Measurements from ENCODE around the gene SLC15A4.
A peak's percentile ranks its signal among the peaks of the same experiment; 100 is the strongest.

The SLC15A4 gene

GRCh38 chr12:128790221-128790620 is 33.5 kb downstream of the SLC15A4 start:
- Mint-ChIP-seq H3K4me1 (peaks cover 47% of the 10 kb centered on the region), H3K4me3 (peak overlapping the region; percentile 34), H3K36me3 (peaks cover 18% of the 10 kb centered on the region), H3K27me3 (no peaks in the 10 kb centered on the region), H3K9me3 (no peaks in the 10 kb centered on the region), H3K27ac (peak overlapping the region; percentile 78)
- no peak for DNase-seq (ENCODE audit: low spot score in 2 of 2)
- no peak for ATAC-seq (ENCODE audit: low read depth)

- peaks cover 40% of the 10 kb centered on the region for H3K4me1 Mint-ChIP-seq
- no peaks in the 10 kb centered on the region for H3K27me3 Mint-ChIP-seq
- H3K4me3 Mint-ChIP-seq: peak overlapping the region; percentile 56
- DNase-seq (ENCODE audit: low spot score in 2 of 2) (peak in 1 of 2 donors; percentile 21), ATAC-seq (ENCODE audit: low read depth) (peak; percentile 70)
- H3K27ac Mint-ChIP-seq: peak overlapping the region; percentile 78
- peaks cover 13% of the 10 kb centered on the region for H3K36me3 Mint-ChIP-seq
- H3K9me3 Mint-ChIP-seq: no peaks in the 10 kb centered on the region
Measured at GRCh38 chr12:128789356-128789929, 34.3 kb downstream of the SLC15A4 start.

GRCh38 chr12:128787827-128788226 is 35.9 kb downstream of the SLC15A4 start:
- H3K27ac Mint-ChIP-seq: no peak overlapping the region
- no peaks in the 10 kb centered on the region for H3K9me3 Mint-ChIP-seq
- H3K27me3 Mint-ChIP-seq: no peaks in the 10 kb centered on the region
- ATAC-seq (ENCODE audit: low read depth): no peak
- peaks cover 10% of the 10 kb centered on the region for H3K36me3 Mint-ChIP-seq
- peaks cover 34% of the 10 kb centered on the region for H3K4me1 Mint-ChIP-seq
- no peak overlapping the region for H3K4me3 Mint-ChIP-seq
- no peak for DNase-seq (ENCODE audit: low spot score in 2 of 2)

- Mint-ChIP-seq H3K27me3 (no peaks in the 10 kb centered on the region), H3K27ac (no peak overlapping the region), H3K9me3 (no peaks in the 10 kb centered on the region), H3K4me3 (no peak overlapping the region), H3K4me1 (peaks cover 30% of the 10 kb centered on the region), H3K36me3 (peaks cover 2% of the 10 kb centered on the region)
- ATAC-seq (ENCODE audit: low read depth): no peak
- DNase-seq (ENCODE audit: low spot score in 2 of 2): no peak
Measured at GRCh38 chr12:128786741-128787391, 36.9 kb downstream of the SLC15A4 start.

GRCh38 chr12:128784030-128784760 is 39.6 kb downstream of the SLC15A4 start:
- peaks cover 12% of the 10 kb centered on the region for H3K4me1 Mint-ChIP-seq
- no peak for ATAC-seq (ENCODE audit: low read depth)
- H3K9me3 Mint-ChIP-seq: no peaks in the 10 kb centered on the region
- H3K4me3 Mint-ChIP-seq: no peak overlapping the region
- no peak for DNase-seq (ENCODE audit: low spot score in 2 of 2)
- H3K36me3 Mint-ChIP-seq: no peaks in the 10 kb centered on the region
- H3K27me3 Mint-ChIP-seq: no peaks in the 10 kb centered on the region
- H3K27ac Mint-ChIP-seq: no peak overlapping the region

- H3K9me3 Mint-ChIP-seq: no peaks in the 10 kb centered on the region
- H3K27me3 Mint-ChIP-seq: no peaks in the 10 kb centered on the region
- H3K27ac Mint-ChIP-seq: peak overlapping the region; percentile 92
- ATAC-seq (ENCODE audit: low read depth): peak; percentile 85
- peaks cover 12% of the 10 kb centered on the region for H3K4me1 Mint-ChIP-seq
- no peaks in the 10 kb centered on the region for H3K36me3 Mint-ChIP-seq
- DNase-seq (ENCODE audit: low spot score in 2 of 2): peak in 1 of 2 donors; percentile 68
- peak overlapping the region; percentile 95 for H3K4me3 Mint-ChIP-seq
Measured at GRCh38 chr12:128783129-128783574, 40.6 kb downstream of the SLC15A4 start.

- no peaks in the 10 kb centered on the region for H3K9me3 Mint-ChIP-seq
- H3K36me3 Mint-ChIP-seq: no peaks in the 10 kb centered on the region
- no peak for ATAC-seq (ENCODE audit: low read depth)
- H3K27ac Mint-ChIP-seq: no peak overlapping the region
- DNase-seq (ENCODE audit: low spot score in 2 of 2): no peak
- H3K4me3 Mint-ChIP-seq: no peak overlapping the region
- peaks cover 12% of the 10 kb centered on the region for H3K4me1 Mint-ChIP-seq
- no peaks in the 10 kb centered on the region for H3K27me3 Mint-ChIP-seq
Measured at GRCh38 chr12:128779901-128780300, 43.9 kb downstream of the SLC15A4 start.

- DNase-seq (ENCODE audit: low spot score in 2 of 2) (no peak), ATAC-seq (ENCODE audit: low read depth) (no peak)
- H3K36me3 Mint-ChIP-seq: no peaks in the 10 kb centered on the region
- no peaks in the 10 kb centered on the region for H3K4me1 Mint-ChIP-seq
- H3K27ac Mint-ChIP-seq: no peak overlapping the region
- H3K9me3 Mint-ChIP-seq: no peaks in the 10 kb centered on the region
- H3K27me3 Mint-ChIP-seq: peaks cover under 1% of the 10 kb centered on the region
- H3K4me3 Mint-ChIP-seq: no peak overlapping the region
Measured at GRCh38 chr12:128772249-128772648, 51.5 kb downstream of the SLC15A4 start.

- DNase-seq (ENCODE audit: low spot score in 2 of 2) (no peak), ATAC-seq (ENCODE audit: low read depth) (no peak)
- H3K27me3 Mint-ChIP-seq: peaks cover 6% of the 10 kb centered on the region
- no peaks in the 10 kb centered on the region for H3K36me3 Mint-ChIP-seq
- no peaks in the 10 kb centered on the region for H3K4me1 Mint-ChIP-seq
- H3K4me3 Mint-ChIP-seq: no peak overlapping the region
- H3K27ac Mint-ChIP-seq: no peak overlapping the region
- no peaks in the 10 kb centered on the region for H3K9me3 Mint-ChIP-seq
Measured at GRCh38 chr12:128771681-128772080, 52.1 kb downstream of the SLC15A4 start.

GRCh38 chr12:128767518-128767917 is 56.2 kb downstream of the SLC15A4 start:
- DNase-seq (ENCODE audit: low spot score in 2 of 2) (no peak), ATAC-seq (ENCODE audit: low read depth) (no peak)
- H3K27ac Mint-ChIP-seq: no peak overlapping the region
- no peak overlapping the region for H3K4me3 Mint-ChIP-seq
- no peaks in the 10 kb centered on the region for H3K9me3 Mint-ChIP-seq
- H3K4me1 Mint-ChIP-seq: no peaks in the 10 kb centered on the region
- no peaks in the 10 kb centered on the region for H3K36me3 Mint-ChIP-seq
- H3K27me3 Mint-ChIP-seq: peaks cover 19% of the 10 kb centered on the region

GRCh38 chr12:128766738-128767501 is 56.8 kb downstream of the SLC15A4 start:
- Mint-ChIP-seq H3K36me3 (no peaks in the 10 kb centered on the region), H3K4me1 (no peaks in the 10 kb centered on the region), H3K27ac (no peak overlapping the region)

GRCh38 chr12:128763395-128763794 is 60.4 kb downstream of the SLC15A4 start:
- H3K36me3 Mint-ChIP-seq: no peaks in the 10 kb centered on the region
- H3K27ac Mint-ChIP-seq: no peak overlapping the region
- H3K9me3 Mint-ChIP-seq: no peaks in the 10 kb centered on the region
- no peak overlapping the region for H3K4me3 Mint-ChIP-seq
- H3K27me3 Mint-ChIP-seq: peaks cover 29% of the 10 kb centered on the region
- DNase-seq (ENCODE audit: low spot score in 2 of 2): no peak
- no peak for ATAC-seq (ENCODE audit: low read depth)
- no peaks in the 10 kb centered on the region for H3K4me1 Mint-ChIP-seq

More at GRCh38 chr12:128766738-128767501, 56.8 kb downstream of the SLC15A4 start:
- ATAC-seq (ENCODE audit: low read depth) (no peak), DNase-seq (ENCODE audit: low spot score in 2 of 2) (no peak)
- Mint-ChIP-seq H3K9me3 (no peaks in the 10 kb centered on the region), H3K27me3 (peaks cover 22% of the 10 kb centered on the region), H3K4me3 (no peak overlapping the region)

GRCh38 chr12:128761379-128761790 is 62.4 kb downstream of the SLC15A4 start:
- H3K9me3 Mint-ChIP-seq: no peaks in the 10 kb centered on the region
- ATAC-seq (ENCODE audit: low read depth): no peak
- H3K4me1 Mint-ChIP-seq: no peaks in the 10 kb centered on the region
- H3K4me3 Mint-ChIP-seq: no peak overlapping the region
- H3K27ac Mint-ChIP-seq: no peak overlapping the region
- DNase-seq (ENCODE audit: low spot score in 2 of 2): no peak
- peaks cover 28% of the 10 kb centered on the region for H3K27me3 Mint-ChIP-seq
- H3K36me3 Mint-ChIP-seq: no peaks in the 10 kb centered on the region

- DNase-seq (ENCODE audit: low spot score in 2 of 2) (no peak), ATAC-seq (ENCODE audit: low read depth) (no peak)
- H3K9me3 Mint-ChIP-seq: no peaks in the 10 kb centered on the region
- no peaks in the 10 kb centered on the region for H3K4me1 Mint-ChIP-seq
- peaks cover 11% of the 10 kb centered on the region for H3K27me3 Mint-ChIP-seq
- H3K4me3 Mint-ChIP-seq: no peak overlapping the region
- H3K27ac Mint-ChIP-seq: no peak overlapping the region
- no peaks in the 10 kb centered on the region for H3K36me3 Mint-ChIP-seq
Measured at GRCh38 chr12:128755566-128755965, 68.2 kb downstream of the SLC15A4 start.

All from memory B cell (primary cell).